ENCODE measurements around the gene SECTM1. TPM values are rescaled to one million over a fixed set of nuclear protein-coding genes. Genes with fewer than 3 reads are reported as not detected.

Gene SECTM1
- total RNA-seq, 6 experiments from 2014 or later: 3.9 to 7.4 (median 5.8) TPM

- no peaks in the 10 kb centered on the region for H3K27me3 ChIP-seq
- H3K4me1 ChIP-seq: peaks cover 0 to 36% (median 13%) of the 10 kb centered on the region in 4 donors
- ATAC-seq (peak in 1 of 4 donors; percentile 0), DNase-seq (no peak)
- H3K4me3 ChIP-seq: peak overlapping the region in 1 of 3 donors; percentile 4
- no peaks in the 10 kb centered on the region for H3K9me3 ChIP-seq
- TF ChIP-seq CTCF (IDR thresholded peaks at IDR 0.05) (no peak), POLR2A (IDR thresholded peaks at IDR 0.05) (no peak)
- intact Hi-C loops (cut with DNase I): no loop called here
- H3K36me3 ChIP-seq: no peaks in the 10 kb centered on the region
- WGBS (ENCODE audit: insufficient coverage, low coverage, low lambda C conversion rate, missing lambda C conversion rate): 27% methylated on average over 4 of the region's 4 CpGs
- peak overlapping the region in 2 of 3 donors; percentile 62 to 65 for H3K27ac ChIP-seq
Measured at GRCh38 chr17:82295472-82295814, 38.1 kb downstream of the SECTM1 start.

GRCh38 chr17:82294064-82294773, 39.3 kb downstream of the SECTM1 start:
- no peaks in the 10 kb centered on the region for H3K27me3 ChIP-seq
- 80% methylated on average over 12 of the region's 15 CpGs for WGBS (ENCODE audit: insufficient coverage, low coverage, low lambda C conversion rate, missing lambda C conversion rate)
- ATAC-seq (no peak), DNase-seq (no peak)
- peak overlapping the region in 1 of 3 donors; percentile 22 for H3K4me3 ChIP-seq
- H3K4me1 ChIP-seq: peaks cover 0 to 36% (median 13%) of the 10 kb centered on the region in 4 donors
- no peaks in the 10 kb centered on the region for H3K36me3 ChIP-seq
- no peaks in the 10 kb centered on the region for H3K9me3 ChIP-seq
- H3K27ac ChIP-seq: peak overlapping the region; percentile 21 to 55 (median 39)
- intact Hi-C loops (cut with DNase I): no loop called here
- TF ChIP-seq CTCF (IDR thresholded peaks at IDR 0.05) (no peak), POLR2A (IDR thresholded peaks at IDR 0.05) (no peak)

- Histone ChIP-seq H3K4me3 (peak overlapping the region; percentile 92 to 99 (median 96)), H3K9me3 (no peaks in the 10 kb centered on the region), H3K36me3 (no peaks in the 10 kb centered on the region), H3K4me1 (peaks cover 0 to 29% (median 7%) of the 10 kb centered on the region in 4 donors), H3K27ac (peak overlapping the region; percentile 86 to 93 (median 92)), H3K27me3 (no peaks in the 10 kb centered on the region)
- DNase-seq: peak; percentile 95 to 97 (median 97)
- TF ChIP-seq POLR2A (IDR thresholded peaks at IDR 0.05) (peak; percentile 98), CTCF (IDR thresholded peaks at IDR 0.05) (no peak)
- intact Hi-C loops (cut with DNase I): no loop called here
- WGBS (ENCODE audit: insufficient coverage, low coverage, low lambda C conversion rate, missing lambda C conversion rate): 5% methylated on average over 48 of the region's 86 CpGs
- peak; percentile 81 to 92 (median 91) for ATAC-seq
Measured at GRCh38 chr17:82292251-82293154, 41.1 kb downstream of the SECTM1 start.

GRCh38 chr17:82291582-82292250, 41.9 kb downstream of the SECTM1 start:
- intact Hi-C loops (cut with DNase I): no loop called here
- H3K4me3 ChIP-seq: peak overlapping the region; percentile 92 to 99 (median 96)
- peak overlapping the region; percentile 86 to 93 (median 92) for H3K27ac ChIP-seq
- TF ChIP-seq CTCF (IDR thresholded peaks at IDR 0.05) (no peak), POLR2A (IDR thresholded peaks at IDR 0.05) (no peak)
- WGBS (ENCODE audit: insufficient coverage, low coverage, low lambda C conversion rate, missing lambda C conversion rate): 72% methylated on average over 11 of the region's 19 CpGs
- DNase-seq (no peak), ATAC-seq (no peak)
- peaks cover 0 to 29% (median 7%) of the 10 kb centered on the region in 4 donors for H3K4me1 ChIP-seq
- H3K36me3 ChIP-seq: no peaks in the 10 kb centered on the region
- no peaks in the 10 kb centered on the region for H3K27me3 ChIP-seq
- no peaks in the 10 kb centered on the region for H3K9me3 ChIP-seq

Measured in right lobe of liver (tissue), 6 donors.